ENCODE measurements around the gene HAGH. TPM values are rescaled to one million over a fixed set of nuclear protein-coding genes. Genes with fewer than 3 reads are reported as not detected.

Gene HAGH
- total RNA-seq, 1 donor from 2014 or later = 57.0 TPM

GRCh38 chr16:1780677-1781072 lies 46.0 kb downstream of the HAGH start:
- H3K4me3 Mint-ChIP-seq (ENCODE audit: unreplicated experiment) = peak overlapping the region; percentile 87
- no peak for DNase-seq (ENCODE audit: extremely low spot score, unreplicated experiment)
- no peaks in the 10 kb centered on the region for H3K9me3 Mint-ChIP-seq (ENCODE audit: unreplicated experiment)
- no peaks in the 10 kb centered on the region for H3K36me3 Mint-ChIP-seq (ENCODE audit: unreplicated experiment)
- peaks cover 26% of the 10 kb centered on the region for H3K4me1 Mint-ChIP-seq (ENCODE audit: unreplicated experiment)
- TF ChIP-seq CTCF (IDR thresholded peaks at IDR 0.05) = no peak
- H3K27ac Mint-ChIP-seq (ENCODE audit: unreplicated experiment) = no peak overlapping the region
- H3K27me3 Mint-ChIP-seq (ENCODE audit: unreplicated experiment) = no peaks in the 10 kb centered on the region

- TF ChIP-seq CTCF (IDR thresholded peaks at IDR 0.05) = no peak
- H3K27ac Mint-ChIP-seq (ENCODE audit: unreplicated experiment) = no peak overlapping the region
- H3K9me3 Mint-ChIP-seq (ENCODE audit: unreplicated experiment) = no peaks in the 10 kb centered on the region
- no peaks in the 10 kb centered on the region for H3K27me3 Mint-ChIP-seq (ENCODE audit: unreplicated experiment)
- peak overlapping the region; percentile 18 for H3K4me3 Mint-ChIP-seq (ENCODE audit: unreplicated experiment)
- peaks cover 26% of the 10 kb centered on the region for H3K4me1 Mint-ChIP-seq (ENCODE audit: unreplicated experiment)
- H3K36me3 Mint-ChIP-seq (ENCODE audit: unreplicated experiment) = no peaks in the 10 kb centered on the region
- no peak for DNase-seq (ENCODE audit: extremely low spot score, unreplicated experiment)
Observed at GRCh38 chr16:1779741-1780676, 46.6 kb downstream of the HAGH start.

- H3K4me3 Mint-ChIP-seq (ENCODE audit: unreplicated experiment) = no peak overlapping the region
- no peak overlapping the region for H3K27ac Mint-ChIP-seq (ENCODE audit: unreplicated experiment)
- H3K36me3 Mint-ChIP-seq (ENCODE audit: unreplicated experiment) = no peaks in the 10 kb centered on the region
- DNase-seq (ENCODE audit: extremely low spot score, unreplicated experiment) = no peak
- H3K27me3 Mint-ChIP-seq (ENCODE audit: unreplicated experiment) = no peaks in the 10 kb centered on the region
- TF ChIP-seq CTCF (IDR thresholded peaks at IDR 0.05) = no peak
- no peaks in the 10 kb centered on the region for H3K9me3 Mint-ChIP-seq (ENCODE audit: unreplicated experiment)
- H3K4me1 Mint-ChIP-seq (ENCODE audit: unreplicated experiment) = peaks cover 27% of the 10 kb centered on the region
Observed at GRCh38 chr16:1779234-1779701, 47.4 kb downstream of the HAGH start.

GRCh38 chr16:1778200-1779179 lies 48.1 kb downstream of the HAGH start:
- no peak for DNase-seq (ENCODE audit: extremely low spot score, unreplicated experiment)
- no peak for TF ChIP-seq CTCF (IDR thresholded peaks at IDR 0.05)
- no peak overlapping the region for H3K27ac Mint-ChIP-seq (ENCODE audit: unreplicated experiment)
- no peaks in the 10 kb centered on the region for H3K36me3 Mint-ChIP-seq (ENCODE audit: unreplicated experiment)
- H3K4me3 Mint-ChIP-seq (ENCODE audit: unreplicated experiment) = no peak overlapping the region
- no peaks in the 10 kb centered on the region for H3K27me3 Mint-ChIP-seq (ENCODE audit: unreplicated experiment)
- peaks cover 25% of the 10 kb centered on the region for H3K4me1 Mint-ChIP-seq (ENCODE audit: unreplicated experiment)
- no peaks in the 10 kb centered on the region for H3K9me3 Mint-ChIP-seq (ENCODE audit: unreplicated experiment)
